Astrocyte (in vitro differentiated cells and primary cell): ENCODE results near the gene PRKCD.

Experiments used
- EZH2 ChIP-seq: IDR thresholded peaks from 2 replicates; pipeline ENCODE4 v1.6.1; 2012; ENCODE audit warnings: mild to moderate bottlenecking, low read length, inconsistent platforms; ENCODE audit not compliant: insufficient read depth
- TF ChIP-seq, protein P1 (sequence below): IDR thresholded peaks from 2 replicates; pipeline ENCODE4 v1.5.1; 2011; ENCODE audit warnings: low read depth, mild to moderate bottlenecking, inconsistent platforms, low read length, moderate library complexity; ENCODE audit not compliant: insufficient read depth

- TF ChIP-seq, protein P1, sequence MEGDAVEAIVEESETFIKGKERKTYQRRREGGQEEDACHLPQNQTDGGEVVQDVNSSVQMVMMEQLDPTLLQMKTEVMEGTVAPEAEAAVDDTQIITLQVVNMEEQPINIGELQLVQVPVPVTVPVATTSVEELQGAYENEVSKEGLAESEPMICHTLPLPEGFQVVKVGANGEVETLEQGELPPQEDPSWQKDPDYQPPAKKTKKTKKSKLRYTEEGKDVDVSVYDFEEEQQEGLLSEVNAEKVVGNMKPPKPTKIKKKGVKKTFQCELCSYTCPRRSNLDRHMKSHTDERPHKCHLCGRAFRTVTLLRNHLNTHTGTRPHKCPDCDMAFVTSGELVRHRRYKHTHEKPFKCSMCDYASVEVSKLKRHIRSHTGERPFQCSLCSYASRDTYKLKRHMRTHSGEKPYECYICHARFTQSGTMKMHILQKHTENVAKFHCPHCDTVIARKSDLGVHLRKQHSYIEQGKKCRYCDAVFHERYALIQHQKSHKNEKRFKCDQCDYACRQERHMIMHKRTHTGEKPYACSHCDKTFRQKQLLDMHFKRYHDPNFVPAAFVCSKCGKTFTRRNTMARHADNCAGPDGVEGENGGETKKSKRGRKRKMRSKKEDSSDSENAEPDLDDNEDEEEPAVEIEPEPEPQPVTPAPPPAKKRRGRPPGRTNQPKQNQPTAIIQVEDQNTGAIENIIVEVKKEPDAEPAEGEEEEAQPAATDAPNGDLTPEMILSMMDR, result no peak
- no peak for TF ChIP-seq EZH2
Measured at GRCh38 chr3:53199834-53200233, 38.8 kb downstream of the PRKCD start.
